ENCODE measurements around the gene MTM1. TPM values are rescaled to one million over a fixed set of nuclear protein-coding genes. Genes with fewer than 3 reads are reported as not detected.

The MTM1 gene
- total RNA-seq, 4 donors from 2014 or later: 16.3 to 50.0 (median 22.8) TPM

DNA sequence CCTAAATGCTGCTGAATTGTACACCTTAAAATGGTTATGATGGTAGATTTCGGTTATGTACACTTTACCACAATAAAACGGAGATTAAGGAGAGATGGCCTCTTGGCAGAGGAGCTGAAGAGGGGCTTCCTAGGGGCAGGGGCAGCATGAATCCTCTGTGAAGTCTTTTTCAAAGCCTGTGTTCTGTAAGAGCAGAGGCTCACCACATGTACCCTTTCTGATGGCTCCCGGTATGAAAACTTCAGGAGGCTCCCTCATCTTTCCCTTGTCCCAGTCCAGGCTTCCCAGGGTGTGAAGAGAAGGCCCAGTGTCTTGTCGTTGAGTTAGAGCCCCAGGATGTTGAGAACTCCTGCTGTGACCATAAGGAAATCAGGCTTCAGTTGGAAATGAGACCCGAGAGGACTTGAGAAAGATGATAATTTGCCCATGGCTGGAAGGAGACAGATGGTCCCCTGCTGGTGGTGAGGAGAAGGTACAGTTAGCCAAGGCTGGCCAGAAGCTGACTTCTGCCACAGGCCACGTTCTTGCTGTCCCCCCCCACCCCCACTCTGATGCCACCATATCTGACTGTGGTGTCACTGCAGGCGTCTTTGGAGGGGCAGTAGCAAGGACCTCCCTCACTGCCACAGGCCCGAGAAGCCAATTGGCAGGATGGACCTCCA, 31.8 kb upstream of the MTM1 start:
- Histone ChIP-seq H3K27ac (no peak overlapping the region), H3K4me3 (replicated peaks in 1 of 3) (no peak overlapping the region), H3K9me3 (no peaks in the 10 kb centered on the region), H3K4me1 (peaks cover 0 to 1% of the 10 kb centered on the region in 2 donors), H3K27me3 (no peaks in the 10 kb centered on the region), H3K36me3 (no peaks in the 10 kb centered on the region)
- WGBS, 2 donors: 63 to 74% methylated on average over 5 to 6 of the region's 8 CpGs
- DNase-seq: no peak
- intact Hi-C loops (cut with DNase I): no loop called here
- TF ChIP-seq POLR2A (IDR thresholded peaks at IDR 0.05): no peak
- TF ChIP-seq, protein P1, sequence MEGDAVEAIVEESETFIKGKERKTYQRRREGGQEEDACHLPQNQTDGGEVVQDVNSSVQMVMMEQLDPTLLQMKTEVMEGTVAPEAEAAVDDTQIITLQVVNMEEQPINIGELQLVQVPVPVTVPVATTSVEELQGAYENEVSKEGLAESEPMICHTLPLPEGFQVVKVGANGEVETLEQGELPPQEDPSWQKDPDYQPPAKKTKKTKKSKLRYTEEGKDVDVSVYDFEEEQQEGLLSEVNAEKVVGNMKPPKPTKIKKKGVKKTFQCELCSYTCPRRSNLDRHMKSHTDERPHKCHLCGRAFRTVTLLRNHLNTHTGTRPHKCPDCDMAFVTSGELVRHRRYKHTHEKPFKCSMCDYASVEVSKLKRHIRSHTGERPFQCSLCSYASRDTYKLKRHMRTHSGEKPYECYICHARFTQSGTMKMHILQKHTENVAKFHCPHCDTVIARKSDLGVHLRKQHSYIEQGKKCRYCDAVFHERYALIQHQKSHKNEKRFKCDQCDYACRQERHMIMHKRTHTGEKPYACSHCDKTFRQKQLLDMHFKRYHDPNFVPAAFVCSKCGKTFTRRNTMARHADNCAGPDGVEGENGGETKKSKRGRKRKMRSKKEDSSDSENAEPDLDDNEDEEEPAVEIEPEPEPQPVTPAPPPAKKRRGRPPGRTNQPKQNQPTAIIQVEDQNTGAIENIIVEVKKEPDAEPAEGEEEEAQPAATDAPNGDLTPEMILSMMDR (IDR thresholded peaks at IDR 0.05): no peak

DNA sequence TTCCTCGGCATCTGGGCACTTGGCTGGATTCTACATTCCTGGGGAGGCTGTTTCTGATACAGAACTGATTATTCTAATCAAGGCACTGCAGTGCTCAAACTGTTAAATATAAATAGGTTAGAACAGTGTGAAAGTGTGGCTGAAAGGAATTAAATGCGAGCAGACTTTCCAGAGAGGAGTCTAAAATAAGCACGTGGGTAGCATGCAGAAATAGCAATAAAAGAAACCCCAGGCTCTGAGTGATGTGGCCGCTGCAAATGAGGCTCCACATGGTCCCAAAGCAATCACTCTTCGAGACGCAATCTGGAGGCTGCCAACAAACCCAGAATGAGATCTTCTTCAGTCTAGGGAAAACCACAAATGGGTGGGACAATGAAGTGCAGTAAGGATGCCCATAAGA, 30.6 kb upstream of the MTM1 start:
- intact Hi-C loops (cut with DNase I): no loop called here
- no peak for TF ChIP-seq POLR2A (IDR thresholded peaks at IDR 0.05)
- TF ChIP-seq, protein P1 (IDR thresholded peaks at IDR 0.05): no peak
- Histone ChIP-seq H3K4me1 (no peaks in the 10 kb centered on the region), H3K27ac (no peak overlapping the region), H3K36me3 (no peaks in the 10 kb centered on the region), H3K4me3 (replicated peaks in 1 of 3) (no peak overlapping the region), H3K27me3 (no peaks in the 10 kb centered on the region), H3K9me3 (no peaks in the 10 kb centered on the region)
- DNase-seq: no peak
- WGBS, 2 donors: 79 to 85% methylated on average over 6 of the region's 6 CpGs

DNA sequence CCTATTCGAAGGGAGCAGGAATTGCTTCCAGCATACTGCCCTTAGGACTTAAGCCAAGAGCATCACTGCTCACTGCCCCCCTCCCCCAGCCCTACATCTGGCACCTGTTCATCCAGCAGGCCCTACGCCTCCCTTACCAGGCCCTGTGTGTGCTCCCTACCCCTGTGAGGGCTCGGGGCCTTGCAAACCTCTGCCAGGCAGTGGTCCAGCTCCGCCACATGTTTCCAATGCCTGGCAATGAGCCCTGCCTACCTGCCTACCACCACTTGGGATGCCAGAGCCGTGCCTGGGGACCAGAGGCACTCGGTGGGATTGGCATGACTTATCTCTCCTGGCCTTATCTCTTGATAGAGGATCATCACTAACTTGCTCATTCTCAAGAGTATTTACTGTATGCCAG, 27.5 kb upstream of the MTM1 start:
- Histone ChIP-seq H3K9me3 (no peaks in the 10 kb centered on the region), H3K4me1 (peaks cover 4 to 14% of the 10 kb centered on the region in 2 donors), H3K27me3 (no peaks in the 10 kb centered on the region), H3K27ac (no peak overlapping the region), H3K36me3 (no peaks in the 10 kb centered on the region), H3K4me3 (replicated peaks in 1 of 3) (no peak overlapping the region)
- DNase-seq: no peak
- no peak for TF ChIP-seq POLR2A (IDR thresholded peaks at IDR 0.05)
- TF ChIP-seq, protein P1 (IDR thresholded peaks at IDR 0.05): no peak
- intact Hi-C loops (cut with DNase I): no loop called here
- WGBS, 2 donors: 88% methylated on average over 3 of the region's 6 CpGs; no CpG with 5 or more reads in 1 of the 2 donors

DNA sequence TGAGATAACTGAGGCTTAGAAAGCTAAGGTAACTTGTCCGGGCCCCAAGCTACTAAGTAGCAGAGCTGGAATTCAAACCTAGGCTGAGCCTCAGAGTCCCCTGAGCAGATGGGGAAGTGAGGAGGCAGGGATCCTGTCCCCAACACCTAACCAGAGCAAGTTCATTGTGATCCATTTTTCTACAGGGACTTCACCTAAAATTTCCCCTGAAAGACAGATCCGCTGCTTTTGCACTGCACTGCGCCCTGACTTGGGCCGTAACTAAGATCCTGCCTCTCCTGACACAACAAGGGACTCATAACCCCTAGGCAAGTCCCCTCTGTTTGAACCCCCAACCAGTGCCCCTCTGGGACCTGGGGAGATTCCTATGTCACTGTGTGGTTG, 25.6 kb upstream of the MTM1 start:
- no peak overlapping the region for H3K4me3 ChIP-seq (replicated peaks in 1 of 3)
- H3K36me3 ChIP-seq: no peaks in the 10 kb centered on the region
- 95 to 100% methylated on average over 3 of the region's 4 CpGs for WGBS, 2 donors
- H3K27ac ChIP-seq: no peak overlapping the region
- H3K27me3 ChIP-seq: no peaks in the 10 kb centered on the region
- H3K9me3 ChIP-seq: no peaks in the 10 kb centered on the region
- DNase-seq: no peak
- peaks cover 9 to 31% of the 10 kb centered on the region in 2 donors for H3K4me1 ChIP-seq
- intact Hi-C loops (cut with DNase I): no loop called here
- TF ChIP-seq, protein P1 (IDR thresholded peaks at IDR 0.05): no peak
- no peak for TF ChIP-seq POLR2A (IDR thresholded peaks at IDR 0.05)

DNA sequence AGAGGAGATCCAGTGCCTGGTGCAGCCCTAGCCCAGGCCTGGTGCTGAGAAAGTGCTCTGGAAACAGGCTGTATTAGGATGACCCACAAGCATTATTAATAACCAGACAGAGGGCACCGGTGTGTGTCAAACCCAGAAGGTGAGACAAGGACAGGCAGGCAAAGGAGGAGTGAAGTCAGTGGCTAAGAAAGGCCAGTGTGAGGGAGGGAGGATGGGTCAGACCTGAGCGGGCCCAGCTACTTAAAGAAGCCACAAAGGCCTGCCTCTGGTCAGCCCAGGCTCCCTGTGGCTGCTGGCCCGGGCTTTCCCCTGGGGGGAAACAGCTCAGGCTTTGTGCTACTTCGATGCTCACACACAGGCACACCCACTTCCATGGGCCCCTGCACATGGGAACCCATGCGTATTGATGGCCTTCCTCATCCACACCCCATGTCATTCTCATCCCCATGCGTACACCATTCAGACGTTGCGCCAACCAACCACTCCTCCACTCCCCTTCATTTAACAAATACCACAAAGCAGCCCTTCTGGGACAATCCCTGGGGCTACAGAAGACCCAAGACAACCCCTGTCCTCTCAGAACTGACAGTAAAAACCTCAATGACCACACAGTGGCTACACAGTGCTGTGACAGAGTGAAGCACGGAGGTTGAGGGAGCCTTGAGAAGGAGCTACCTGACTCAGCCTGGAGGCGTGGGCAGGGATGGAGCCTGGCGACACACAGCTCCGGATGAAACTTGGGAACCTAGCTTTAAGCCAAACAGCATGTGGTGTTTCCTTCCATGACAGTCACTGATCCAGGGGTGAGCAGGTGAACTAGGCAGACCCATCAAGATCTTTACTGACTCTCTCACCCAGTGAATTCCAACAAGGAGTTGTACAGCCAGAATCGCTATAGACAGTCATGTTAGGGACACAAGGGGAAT, 24.9 kb upstream of the MTM1 start:
- no peaks in the 10 kb centered on the region for H3K36me3 ChIP-seq
- TF ChIP-seq, protein P1 (IDR thresholded peaks at IDR 0.05): no peak
- no peak for TF ChIP-seq POLR2A (IDR thresholded peaks at IDR 0.05)
- H3K27me3 ChIP-seq: no peaks in the 10 kb centered on the region
- no peaks in the 10 kb centered on the region for H3K9me3 ChIP-seq
- no peak overlapping the region for H3K27ac ChIP-seq
- DNase-seq: peak; percentile 23 to 31
- whole genome bisulfite sequencing, 2 donors: 81 to 88% methylated on average over 5 to 12 of the region's 13 CpGs
- intact Hi-C loops (cut with DNase I): no loop called here
- H3K4me1 ChIP-seq: peaks cover 9 to 35% of the 10 kb centered on the region in 2 donors
- H3K4me3 ChIP-seq (replicated peaks in 1 of 3): no peak overlapping the region
